RWPE2 (cell line): Measurements from ENCODE around the gene FOXB2.

Source experiments
- ATAC-seq: fragments of 200-7000 bp; cut with Tn5 transposase; 3 replicates; pipeline ENCODE4 v1.9.1; 2021; ENCODE audit warnings: low read depth
- DNase-seq: peaks from one replicate; pipeline ENCODE4 v3.0.0-alpha.2; 2020; ENCODE audit warnings: low spot score
- H3K27ac ChIP-seq: fragments of 450-650 bp; 2 replicates; pipeline ENCODE4 v1.5.1; 2017; ENCODE audit warnings: mild to moderate bottlenecking; ENCODE audit not compliant: poor library complexity, severe bottlenecking
- H3K27me3 ChIP-seq: fragments of 250-450 bp; sonication (Bioruptor Pico); 2 replicates; pipeline ENCODE4 v1.5.1; 2021; ENCODE audit warnings: mild to moderate bottlenecking, moderate library complexity; ENCODE audit not compliant: insufficient read depth, poor library complexity, severe bottlenecking
- H3K36me3 ChIP-seq: fragments of 250-450 bp; sonication (Bioruptor Pico); 2 replicates; pipeline ENCODE4 v1.5.1; 2020; ENCODE audit warnings: low read depth, mild to moderate bottlenecking, moderate library complexity
- H3K4me1 ChIP-seq: fragments of 250-450 bp; sonication (Bioruptor Pico); 2 replicates; pipeline ENCODE4 v1.5.1; 2021; ENCODE audit warnings: mild to moderate bottlenecking, moderate library complexity; ENCODE audit not compliant: insufficient read depth, poor library complexity, severe bottlenecking
- H3K4me3 ChIP-seq: fragments of 250-450 bp; sonication (Bioruptor Pico); 2 replicates; pipeline ENCODE4 v1.5.1; 2021; ENCODE audit warnings: mild to moderate bottlenecking, moderate library complexity; ENCODE audit not compliant: severe bottlenecking
- H3K9me3 ChIP-seq: fragments of 250-450 bp; sonication (Bioruptor Pico); 2 replicates; pipeline ENCODE4 v1.5.1; 2021; ENCODE audit warnings: mild to moderate bottlenecking, moderate library complexity; ENCODE audit not compliant: severe bottlenecking
- CTCF ChIP-seq: fragments of 450-650 bp; IDR thresholded peaks from one replicate; pipeline ENCODE4 v1.5.1; 2017; ENCODE audit warnings: mild to moderate bottlenecking, moderate library complexity; ENCODE audit not compliant: poor library complexity, severe bottlenecking

Gene FOXB2

GRCh38 chr9:77015327-77016048 lies 4.0 kb upstream of the FOXB2 start:
- H3K36me3 ChIP-seq = no peaks in the 10 kb centered on the region
- ATAC-seq (no peak), DNase-seq (no peak)
- H3K4me3 ChIP-seq = no peak overlapping the region
- H3K27ac ChIP-seq = no peak overlapping the region
- no peaks in the 10 kb centered on the region for H3K4me1 ChIP-seq
- no peak for TF ChIP-seq CTCF
- peaks cover 95% of the 10 kb centered on the region for H3K27me3 ChIP-seq
- no peaks in the 10 kb centered on the region for H3K9me3 ChIP-seq

- DNase-seq (no peak), ATAC-seq (no peak)
- no peaks in the 10 kb centered on the region for H3K9me3 ChIP-seq
- H3K4me1 ChIP-seq = no peaks in the 10 kb centered on the region
- peaks cover 97% of the 10 kb centered on the region for H3K27me3 ChIP-seq
- H3K36me3 ChIP-seq = no peaks in the 10 kb centered on the region
- H3K27ac ChIP-seq = no peak overlapping the region
- H3K4me3 ChIP-seq = no peak overlapping the region
- no peak for TF ChIP-seq CTCF
Observed at GRCh38 chr9:77016121-77016525, 3.3 kb upstream of the FOXB2 start.

GRCh38 chr9:77016526-77017504 lies 2.6 kb upstream of the FOXB2 start:
- no peaks in the 10 kb centered on the region for H3K4me1 ChIP-seq
- no peaks in the 10 kb centered on the region for H3K36me3 ChIP-seq
- no peak for TF ChIP-seq CTCF
- no peak for ATAC-seq
- H3K27me3 ChIP-seq = peaks cover 97% of the 10 kb centered on the region
- no peak for DNase-seq
- H3K27ac ChIP-seq = no peak overlapping the region
- no peaks in the 10 kb centered on the region for H3K9me3 ChIP-seq
- H3K4me3 ChIP-seq = no peak overlapping the region

- TF ChIP-seq CTCF = no peak
- DNase-seq = no peak
- H3K27me3 ChIP-seq = peaks cover 97% of the 10 kb centered on the region
- no peak overlapping the region for H3K4me3 ChIP-seq
- H3K27ac ChIP-seq = no peak overlapping the region
- no peak for ATAC-seq
- no peaks in the 10 kb centered on the region for H3K9me3 ChIP-seq
- H3K4me1 ChIP-seq = no peaks in the 10 kb centered on the region
- no peaks in the 10 kb centered on the region for H3K36me3 ChIP-seq
Observed at GRCh38 chr9:77017505-77017894, 2.0 kb upstream of the FOXB2 start.
